Caco-2 (cell line): ENCODE data around the gene IRAK3. TPM values are rescaled to one million over a fixed set of nuclear protein-coding genes. Genes with fewer than 3 reads are reported as not detected.

Source experiments
- BruUV-seq: library from RNA; stranded (reverse); fragments of 400-500 nt; replicated peaks from 2 replicates; lab custom pipeline; 2021; lab: Mats Ljungman, UMichigan
- CTCF ChIA-PET: fragments of 300-600 bp; sonication (Branson Sonifier 250); formaldehyde crosslinking; loops from one replicate; lab custom pipeline; 2022; ENCODE audit warnings: antibody characterized with exemption; lab: Charles Lee
- POLR2A ChIA-PET: fragments of 300-600 bp; sonication (Branson Sonifier 250); formaldehyde crosslinking; loops from one replicate; lab custom pipeline; 2022; ENCODE audit warnings: antibody characterized with exemption; lab: Charles Lee
- DNase-seq, 2 experiments: peaks; one replicate each; pipeline versions ENCODE4 v3.0.0 to v3.0.0-alpha.2; 2020 to 2022
- H3K27me3 ChIP-seq: replicated peaks from 2 replicates; pipeline ENCODE4 v1.6.0; 2011; ENCODE audit warnings: low read length; ENCODE audit not compliant: control insufficient read depth, insufficient read depth
- H3K36me3 ChIP-seq: 2 replicates; pipeline ENCODE4 v1.5.1; 2011; ENCODE audit warnings: low read length; ENCODE audit not compliant: control insufficient read depth, insufficient read depth
- H3K4me1 ChIP-seq: fragments of 250-450 bp; sonication (Bioruptor Pico); 2 replicates; pipeline ENCODE4 v1.5.1; 2020; ENCODE audit warnings: mild to moderate bottlenecking
- H3K4me3 ChIP-seq: 2 replicates; pipeline ENCODE4 v1.5.1; 2011; ENCODE audit warnings: low read depth, mild to moderate bottlenecking, control low read depth, low read length
- H3K9me3 ChIP-seq: fragments of 250-450 bp; sonication (Bioruptor Pico); 2 replicates; pipeline ENCODE4 v1.5.1; 2020; ENCODE audit warnings: mild to moderate bottlenecking, moderate library complexity
- H3K27ac Mint-ChIP-seq: one replicate; pipeline ENCODE4 v1.8.0; 2022; ENCODE audit warnings: mixed read lengths; ENCODE audit not compliant: unreplicated experiment
- H3K27me3 Mint-ChIP-seq: one replicate; pipeline ENCODE4 v1.8.0; 2022; ENCODE audit warnings: mixed read lengths; ENCODE audit not compliant: insufficient read depth, unreplicated experiment
- H3K36me3 Mint-ChIP-seq: one replicate; pipeline ENCODE4 v1.8.0; 2022; ENCODE audit warnings: mild to moderate bottlenecking, mixed read lengths; ENCODE audit not compliant: insufficient read depth, unreplicated experiment
- H3K4me1 Mint-ChIP-seq: one replicate; pipeline ENCODE4 v1.8.0; 2022; ENCODE audit warnings: low read depth, mixed read lengths; ENCODE audit not compliant: unreplicated experiment
- H3K4me3 Mint-ChIP-seq: one replicate; pipeline ENCODE4 v1.8.0; 2022; ENCODE audit warnings: mild to moderate bottlenecking, moderate library complexity, mixed read lengths; ENCODE audit not compliant: unreplicated experiment
- H3K9me3 Mint-ChIP-seq: one replicate; pipeline ENCODE4 v1.8.0; 2022; ENCODE audit warnings: mixed read lengths; ENCODE audit not compliant: unreplicated experiment
- CTCF ChIP-seq, 2 experiments: fragments of 200-600 bp in 1 of 2; IDR thresholded peaks; 1 replicate in 1 of 2; 2 replicates in 1 of 2; pipeline versions ENCODE4 v1.5.1 to v1.8.0; 2011 to 2022; ENCODE audit warnings: antibody characterized with exemption in 1 of 2, control low read depth in 1 of 2, inconsistent platforms in 1 of 2, low read depth in 1 of 2, low read length in 1 of 2, mild to moderate bottlenecking in 1 of 2, moderate library complexity in 1 of 2; ENCODE audit not compliant: insufficient read depth in 1 of 2, severe bottlenecking in 1 of 2, unreplicated experiment in 1 of 2
- intact Hi-C: fragments of 100-400 bp; cut with micrococcal nuclease; formaldehyde crosslinking; loops from one replicate; pipeline ENCODE4 v1.10.0; 2022; ENCODE audit not compliant: unreplicated experiment
- total RNA-seq: library from RNA; stranded (reverse); gene quantifications from 2 replicates; pipeline ENCODE4 v1.2.3, GENCODE V29; 2022

IRAK3 gene
- total RNA-seq, 1 experiment from 2014 or later = not detected

- no peaks in the 10 kb centered on the region for H3K27me3 ChIP-seq
- no peak overlapping the region for H3K4me3 ChIP-seq
- Mint-ChIP-seq H3K27me3 (no peaks in the 10 kb centered on the region), H3K4me1 (no peaks in the 10 kb centered on the region), H3K4me3 (no peak overlapping the region), H3K9me3 (no peaks in the 10 kb centered on the region), H3K36me3 (peaks cover 10% of the 10 kb centered on the region), H3K27ac (no peak overlapping the region)
- ChIA-PET CTCF (no interaction called here), POLR2A (no interaction called here)
- no peak for TF ChIP-seq CTCF (IDR thresholded peaks at IDR 0.05; ENCODE audit: insufficient read depth in 1 of 2, low read depth in 1 of 2, low read length in 1 of 2, severe bottlenecking in 1 of 2, unreplicated experiment in 1 of 2)
- intact Hi-C loops = no loop called here
- H3K4me1 ChIP-seq = no peaks in the 10 kb centered on the region
- H3K36me3 ChIP-seq = no peaks in the 10 kb centered on the region; the same call in 1 of the 2 replicates
- no TSS peak for BruUV-seq
- no peaks in the 10 kb centered on the region for H3K9me3 ChIP-seq
- no peak for DNase-seq
These were observed 32.4 kb upstream of the IRAK3 start for GRCh38 chr12:66156654-66157053.

GRCh38 chr12:66159123-66159522, 29.9 kb upstream of the IRAK3 start:
- DNase-seq = no peak
- no peak for TF ChIP-seq CTCF (IDR thresholded peaks at IDR 0.05; ENCODE audit: insufficient read depth in 1 of 2, low read depth in 1 of 2, low read length in 1 of 2, severe bottlenecking in 1 of 2, unreplicated experiment in 1 of 2)
- Histone ChIP-seq H3K27me3 (no peaks in the 10 kb centered on the region), H3K4me3 (no peak overlapping the region), H3K4me1 (no peaks in the 10 kb centered on the region), H3K36me3 (no peaks in the 10 kb centered on the region; the same call in 1 of the 2 replicates), H3K9me3 (no peaks in the 10 kb centered on the region)
- no peak overlapping the region for H3K4me3 Mint-ChIP-seq
- peaks cover 10% of the 10 kb centered on the region for H3K36me3 Mint-ChIP-seq
- no TSS peak for BruUV-seq
- no peaks in the 10 kb centered on the region for H3K4me1 Mint-ChIP-seq
- ChIA-PET CTCF (interaction anchor here (1.6 kb wide), 1 partner anchor 10 kb away, joined by 6 read pairs; the partner anchor contains the start of gene TMBIM4), POLR2A (interaction anchor here (0.7 kb wide), 1 partner anchor 11 kb away, joined by 12 read pairs; no protein-coding TSS in a partner anchor)
- no peak overlapping the region for H3K27ac Mint-ChIP-seq
- intact Hi-C loops = no loop called here
- H3K9me3 Mint-ChIP-seq = no peaks in the 10 kb centered on the region
- no peaks in the 10 kb centered on the region for H3K27me3 Mint-ChIP-seq

- no peaks in the 10 kb centered on the region for H3K4me1 Mint-ChIP-seq
- Histone ChIP-seq H3K27me3 (no peaks in the 10 kb centered on the region), H3K4me1 (no peaks in the 10 kb centered on the region), H3K4me3 (no peak overlapping the region), H3K9me3 (0 out of 2 replicates have a peak, but pooled peaks cover 5% of the 10 kb centered on the region), H3K36me3 (no peaks in the 10 kb centered on the region; the same call in 1 of the 2 replicates)
- H3K36me3 Mint-ChIP-seq = peaks cover 10% of the 10 kb centered on the region
- ChIA-PET CTCF (no interaction called here), POLR2A (no interaction called here)
- BruUV-seq = no TSS peak
- no peaks in the 10 kb centered on the region for H3K9me3 Mint-ChIP-seq
- no peak for DNase-seq
- H3K27ac Mint-ChIP-seq = no peak overlapping the region
- intact Hi-C loops = no loop called here
- TF ChIP-seq CTCF (IDR thresholded peaks at IDR 0.05; ENCODE audit: insufficient read depth in 1 of 2, low read depth in 1 of 2, low read length in 1 of 2, severe bottlenecking in 1 of 2, unreplicated experiment in 1 of 2) = no peak
- no peak overlapping the region for H3K4me3 Mint-ChIP-seq
- H3K27me3 Mint-ChIP-seq = no peaks in the 10 kb centered on the region
These were observed 28.3 kb upstream of the IRAK3 start for GRCh38 chr12:66160704-66161103.
